GM19328 (cell line): ENCODE data around the gene SFRP4.
"Not testable (repeated sequence)": the region's sequence is repeated elsewhere in the genome, so short reads cannot be mapped to it uniquely, and the experiment has no call there.

Experiments used
- ATAC-seq: cut with Tn5 transposase; IDR thresholded peaks from one replicate; pipeline ENCODE4 v1.9.1; 2021; ENCODE audit warnings: mild to moderate bottlenecking, moderate library complexity; ENCODE audit not compliant: unreplicated experiment

SFRP4 gene

DNA sequence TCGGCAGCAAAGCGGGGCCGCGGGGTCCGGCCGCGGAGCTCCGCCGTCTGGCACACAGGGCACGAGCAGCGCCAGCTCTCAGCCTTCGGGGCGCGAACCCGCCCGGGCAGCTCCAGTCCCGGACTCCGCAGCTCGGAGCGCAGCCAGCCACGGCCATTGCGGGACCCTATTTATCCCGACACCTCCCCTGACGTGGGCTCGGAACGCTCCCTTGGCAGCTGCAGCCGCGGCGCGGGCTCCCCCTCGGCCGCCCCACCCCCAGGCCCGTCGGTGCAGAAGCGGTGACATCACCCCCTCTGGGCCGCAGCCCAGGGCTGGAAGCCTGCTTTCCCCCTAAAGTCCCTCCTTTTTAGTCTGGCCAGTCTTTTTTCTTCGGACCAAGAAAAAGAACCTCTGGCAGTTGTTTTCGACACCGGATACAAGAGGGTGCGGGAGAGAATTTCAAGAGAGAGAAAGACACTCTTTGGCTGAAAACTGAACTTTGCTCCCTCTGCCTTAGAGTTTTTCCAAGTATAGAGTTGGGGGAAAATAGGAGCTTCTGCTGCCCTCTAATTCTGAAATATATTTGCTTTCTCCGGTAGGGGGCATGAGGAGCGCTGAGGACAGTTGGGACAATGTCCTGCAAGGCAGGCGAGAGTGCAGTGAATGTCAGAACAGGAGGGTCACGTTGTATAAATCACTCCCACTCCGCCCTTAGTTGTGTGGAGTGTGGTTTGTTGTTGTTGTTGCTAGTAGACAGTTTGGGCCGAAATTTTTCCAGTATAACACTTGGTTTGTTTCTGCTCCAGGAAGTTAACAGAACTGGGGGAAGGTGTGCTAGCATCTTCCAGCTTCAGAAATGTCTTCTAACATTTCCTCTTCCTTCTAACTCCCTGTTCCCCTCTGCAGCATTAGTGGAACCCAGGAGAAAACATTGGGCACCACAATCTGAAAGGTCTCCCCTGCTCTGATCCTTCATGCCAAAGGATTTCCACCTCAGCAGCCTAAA is at the start of gene SFRP4:
TSS of gene SFRP4 (minus strand) at position 145 of the 988 bp plus-strand sequence. CDS start 280 bp downstream, outside the sequence.
- ATAC-seq = no peak

DNA sequence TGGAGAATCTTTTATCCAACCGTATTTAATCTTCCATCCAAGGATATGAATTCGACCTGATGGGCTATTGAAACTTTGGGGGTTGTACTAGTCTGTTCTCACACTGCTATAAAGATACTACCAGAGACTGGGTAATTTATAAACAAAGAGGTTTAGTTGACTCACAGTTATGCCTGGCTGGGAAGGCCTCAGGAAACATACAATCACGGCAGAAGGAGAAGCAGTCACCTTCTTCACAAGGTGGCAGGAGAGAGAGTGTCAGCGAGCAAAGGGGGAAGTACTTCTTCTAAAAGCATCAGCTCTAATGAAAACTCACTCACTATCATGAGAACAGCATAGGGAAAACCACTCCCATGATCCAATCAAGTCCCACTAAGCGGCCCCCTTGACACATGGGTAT is 47.6 kb upstream of the SFRP4 start:
- ATAC-seq = no peak

- ATAC-seq = no peak
These were observed 44.6 kb upstream of the SFRP4 start for GRCh38 chr7:37961251-37961650.

DNA sequence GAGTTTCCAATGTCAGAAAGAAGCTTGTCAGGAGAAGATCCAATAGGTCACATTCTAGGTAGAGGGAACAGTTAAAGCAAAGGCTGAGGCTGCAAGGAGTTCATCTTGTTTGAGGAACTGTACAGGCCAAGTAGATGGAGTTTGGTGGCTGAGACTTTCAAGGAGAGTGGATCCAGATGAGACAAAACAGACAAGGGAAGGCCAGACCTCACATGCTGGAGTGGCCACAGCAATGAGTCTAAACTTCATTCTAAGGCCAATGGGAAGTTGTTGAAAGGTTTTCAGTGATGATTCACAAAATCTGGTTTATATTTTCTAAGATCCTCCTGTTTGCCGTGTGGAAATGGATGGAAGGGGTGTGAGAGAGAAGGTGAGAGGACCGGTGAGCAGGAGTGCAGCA is 43.9 kb upstream of the SFRP4 start:
- ATAC-seq = no peak

GRCh38 chr7:37957221-37957970 is 40.8 kb upstream of the SFRP4 start:
- no peak for ATAC-seq

- no peak for ATAC-seq
These were observed 40.2 kb upstream of the SFRP4 start for GRCh38 chr7:37956791-37957190.

DNA sequence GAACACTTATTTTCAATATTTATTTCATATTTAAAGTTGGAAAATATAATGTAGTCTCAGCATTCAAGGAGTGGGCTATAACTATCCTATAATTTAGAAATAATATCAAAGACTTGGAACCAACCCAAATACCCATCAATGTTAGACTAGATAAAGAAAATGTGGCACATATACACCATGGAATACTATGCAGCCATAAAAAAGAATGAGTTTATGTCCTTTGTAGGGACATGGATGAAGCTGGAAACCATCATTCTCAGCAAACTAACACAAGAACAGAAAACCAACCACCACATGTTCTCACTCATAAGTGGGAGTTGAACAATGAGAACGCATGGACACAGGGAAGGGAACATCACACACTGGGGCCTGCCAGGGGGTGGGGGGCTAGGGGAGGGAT is 37.6 kb upstream of the SFRP4 start:
- ATAC-seq = not testable (repeated sequence)

GRCh38 chr7:37952240-37952639 is 35.6 kb upstream of the SFRP4 start:
- no peak for ATAC-seq

- no peak for ATAC-seq
These were observed 31.3 kb upstream of the SFRP4 start for GRCh38 chr7:37947941-37948210.

DNA sequence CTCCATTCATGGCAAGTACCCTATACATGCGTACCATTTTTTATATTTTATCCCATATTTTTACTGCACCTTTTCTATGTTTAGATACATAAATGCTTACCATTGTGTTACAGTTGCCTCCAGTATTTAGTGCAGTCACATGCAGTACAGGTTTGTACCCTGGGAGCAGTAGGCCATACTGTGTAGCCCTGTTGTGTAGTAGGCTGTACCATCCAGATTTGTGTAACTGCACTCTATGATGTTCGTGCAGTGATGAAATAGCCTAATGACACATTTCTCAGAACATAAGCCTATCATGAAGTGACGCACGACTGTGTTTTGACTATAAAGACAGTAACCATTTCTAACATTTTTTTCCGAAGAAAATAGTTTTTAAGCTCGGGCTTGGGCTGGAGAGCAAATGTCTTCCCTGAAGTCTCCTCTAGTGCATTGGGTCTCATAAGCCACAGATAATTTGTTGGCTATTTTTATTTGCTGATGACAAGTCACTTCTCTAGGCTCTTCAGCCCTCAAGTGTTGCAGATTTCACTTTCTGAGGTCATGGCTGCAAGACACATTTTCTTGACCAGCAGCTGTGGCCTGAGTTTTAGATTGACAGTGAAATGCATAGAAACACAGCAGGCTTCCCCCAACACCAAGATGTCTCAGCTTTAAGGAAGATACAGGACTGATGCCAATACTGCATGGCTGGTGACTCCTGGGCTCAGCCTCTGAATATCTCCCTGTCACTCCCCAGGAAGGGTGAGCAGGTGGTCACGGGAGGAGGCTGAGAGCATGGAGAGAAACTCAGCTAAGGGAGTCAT is 30.7 kb upstream of the SFRP4 start:
- ATAC-seq = no peak

- ATAC-seq = no peak
These were observed 28.7 kb upstream of the SFRP4 start for GRCh38 chr7:37945336-37945735.

DNA sequence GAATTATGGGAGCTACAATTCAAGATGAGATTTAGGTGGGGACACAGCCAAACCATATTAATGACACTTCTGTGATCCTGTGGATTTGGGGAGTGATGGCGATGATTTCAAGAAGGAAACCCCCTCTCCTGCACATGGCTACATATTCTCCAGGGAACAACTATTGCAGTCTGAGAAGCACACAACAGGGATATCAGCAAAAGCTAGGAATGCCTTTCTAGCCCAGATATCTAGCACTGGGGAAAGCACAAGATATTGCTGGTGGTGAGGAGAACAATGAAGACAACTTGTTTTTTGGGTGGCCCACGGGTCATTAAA is 28.1 kb upstream of the SFRP4 start:
- ATAC-seq = no peak

GRCh38 chr7:37943905-37944736 is 27.5 kb upstream of the SFRP4 start:
- ATAC-seq = no peak

- no peak for ATAC-seq
These were observed 26.5 kb upstream of the SFRP4 start for GRCh38 chr7:37942934-37943610.

DNA sequence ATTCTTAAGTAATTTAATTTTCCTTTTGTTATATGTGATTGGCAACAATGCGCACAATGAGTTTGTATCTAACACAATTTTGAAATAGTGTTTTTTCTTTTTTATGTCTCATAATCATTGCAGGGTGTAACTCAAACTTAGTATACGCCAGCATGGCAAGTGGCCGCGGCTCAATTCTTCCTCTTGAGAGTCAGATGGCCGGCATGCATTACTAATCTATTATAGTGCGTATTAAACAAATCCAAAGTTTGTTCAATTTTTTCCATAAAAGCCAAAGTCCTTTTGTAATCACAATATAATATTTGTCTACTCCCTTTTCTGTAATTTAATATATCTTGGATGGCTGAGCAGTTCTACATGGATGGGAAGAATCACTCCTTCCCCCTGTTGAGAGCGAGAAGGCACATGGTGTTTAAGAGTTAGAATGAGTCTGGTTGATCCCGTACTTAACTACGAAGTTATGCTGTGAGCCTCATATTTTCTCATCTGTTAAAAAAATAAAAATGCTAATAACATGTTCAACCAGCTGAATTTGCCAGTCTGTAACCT is 16.5 kb upstream of the SFRP4 start:
- no peak for ATAC-seq

DNA sequence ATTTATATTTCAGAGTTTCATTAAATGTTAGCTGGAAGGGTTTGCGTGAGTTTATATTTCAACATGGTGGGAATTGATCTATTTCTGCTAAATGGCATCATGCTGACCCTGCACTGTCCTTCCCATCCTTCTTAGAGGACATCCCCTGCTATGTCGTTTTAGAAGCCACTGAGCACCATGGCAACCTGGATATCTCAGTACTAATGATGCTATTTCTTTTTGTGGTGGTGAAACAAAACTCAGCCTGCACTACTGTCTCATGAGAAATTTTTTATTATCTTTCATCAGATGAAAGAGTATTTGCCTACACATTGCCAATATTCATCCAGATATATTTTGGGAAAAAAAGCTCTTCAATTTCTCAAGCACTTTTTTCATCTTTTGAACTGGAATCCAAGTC is 15.9 kb upstream of the SFRP4 start:
- no peak for ATAC-seq

GRCh38 chr7:37930226-37930948 is 13.8 kb upstream of the SFRP4 start:
- no peak for ATAC-seq

- no peak for ATAC-seq
These were observed 12.3 kb upstream of the SFRP4 start for GRCh38 chr7:37928878-37929277.

GRCh38 chr7:37927773-37928444 is 11.3 kb upstream of the SFRP4 start:
- ATAC-seq = no peak
